Right ventricle myocardium inferior (tissue), 1 donor: ENCODE measurements around the gene EML5. TPM values are rescaled to one million over a fixed set of nuclear protein-coding genes. Genes with fewer than 3 reads are reported as not detected.
"Not testable (repeated sequence)": the region's sequence is repeated elsewhere in the genome, so short reads cannot be mapped to it uniquely, and the experiment has no call there.

Experiments
- ATAC-seq: fragments of 200-7000 bp; cut with Tn5 transposase; one replicate; pipeline ENCODE4 v1.9.1; 2020; ENCODE audit warnings: mild to moderate bottlenecking, moderate library complexity
- DNase-seq: peaks from one replicate; pipeline ENCODE4 v3.0.0; 2021; ENCODE audit errors: missing footprints
- intact Hi-C: fragments of 100-400 bp; cut with DNase I; formaldehyde crosslinking; loops from one replicate; pipeline ENCODE4 v1.11.0; 2022
- long read RNA-seq: library from polyadenylated mRNA; unstranded; transcript quantifications from one replicate; pipeline ENCODE4 v2.0.0, GENCODE V29; 2021
- total RNA-seq: library from RNA; stranded (reverse); fragmentation: NEBNext Ultra II Directional; extraction: Animal tissue kit (Norgen Biotek cat#: 25700); gene quantifications from one replicate; pipeline ENCODE4 v1.2.1, GENCODE V29; 2021
- donor health status: DM: no; HTN: yes; CAD: no; lungs with severe emphysema.

The EML5 gene
- total RNA-seq, result 0.27 TPM
- long read RNA-seq, result 0 reads

DNA sequence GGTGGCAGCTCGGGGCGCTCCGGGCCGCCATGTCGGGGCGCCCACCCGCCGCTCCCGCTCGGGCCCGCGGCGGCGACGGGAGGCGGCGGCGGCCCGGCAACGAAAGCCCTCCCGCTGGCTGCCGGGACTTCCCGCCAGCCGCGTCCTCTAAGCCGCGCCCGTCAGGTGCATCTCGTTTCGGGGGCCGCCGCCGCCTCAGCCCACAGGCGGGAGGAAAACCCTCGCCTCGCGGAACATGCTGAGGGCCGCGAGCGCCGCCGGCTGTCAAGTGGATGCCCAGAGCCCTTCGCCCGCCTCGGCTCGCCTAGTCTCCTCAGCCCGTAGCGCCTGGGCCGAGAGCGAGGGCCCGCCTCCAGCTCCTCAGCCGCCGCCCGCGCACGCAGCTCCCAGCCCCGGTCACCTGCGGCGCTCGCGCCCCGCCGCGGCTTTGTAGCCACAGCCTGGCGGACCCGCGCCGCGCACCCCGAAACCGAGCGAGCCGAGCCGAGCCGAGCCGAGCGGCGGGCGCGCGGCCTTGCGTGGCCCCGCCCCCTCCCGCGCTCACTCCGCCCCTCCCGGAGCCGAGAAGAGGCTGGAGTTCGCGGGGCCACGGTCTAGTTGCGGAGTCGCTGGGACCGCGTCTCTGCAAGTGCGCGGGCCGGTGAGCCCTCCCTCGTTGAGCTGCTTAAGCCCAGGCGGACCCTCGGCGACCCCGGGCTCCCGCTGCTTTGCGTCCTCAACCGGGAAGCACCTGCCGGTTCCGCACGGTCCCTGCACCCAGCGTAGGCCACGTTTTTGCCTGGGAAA lies at the start of gene EML5:
Gene EML5, minus strand, starts transcription at position 481 of the 786 bp plus-strand sequence. Its CDS starts 450 bp downstream, at position 31.
- DNase-seq (peak; percentile 92), ATAC-seq (peak; percentile 97)
- intact Hi-C loops, result no loop called here

DNA sequence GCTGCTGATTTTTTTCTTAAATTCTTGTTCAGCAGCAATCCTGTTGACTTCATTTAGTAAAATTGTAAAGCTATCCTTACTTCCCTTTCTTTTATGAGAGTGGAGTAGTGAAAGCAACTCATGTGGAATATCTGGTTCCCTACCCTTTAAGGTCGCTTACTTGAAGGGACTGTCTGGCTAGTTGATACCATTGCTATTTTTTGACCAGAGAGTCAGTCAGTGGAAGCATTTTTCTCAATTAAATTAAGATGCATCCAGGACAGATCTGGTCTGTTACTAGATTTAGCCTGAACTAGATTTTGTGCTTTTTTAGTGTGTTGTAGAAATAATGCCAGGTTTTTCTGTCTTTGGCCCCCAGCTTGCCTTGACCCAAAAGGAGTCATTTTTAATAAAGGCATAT lies 49.7 kb upstream of the EML5 start:
- no peak for ATAC-seq
- no peak for DNase-seq
- intact Hi-C loops, result no loop called here

DNA sequence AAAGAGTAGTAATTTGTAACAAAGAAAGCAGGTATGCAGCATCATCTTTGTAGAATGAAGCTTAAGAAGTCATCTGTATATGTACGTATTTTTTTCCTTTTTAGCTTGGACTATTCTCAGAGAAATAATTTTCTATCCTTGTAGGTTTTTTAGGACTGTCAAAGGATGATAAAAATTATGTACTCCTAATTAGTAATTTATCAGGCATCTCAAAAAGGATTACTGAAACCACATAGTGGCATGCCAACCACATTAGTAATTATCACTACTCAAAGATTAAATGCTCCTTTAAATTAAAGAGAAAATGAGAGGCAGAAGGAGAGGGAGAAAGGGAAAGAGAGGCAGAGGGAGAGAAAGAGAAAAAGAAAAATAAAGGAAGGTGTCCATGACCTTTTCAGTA lies 49.0 kb upstream of the EML5 start:
- intact Hi-C loops, result no loop called here
- ATAC-seq (no peak), DNase-seq (no peak)

DNA sequence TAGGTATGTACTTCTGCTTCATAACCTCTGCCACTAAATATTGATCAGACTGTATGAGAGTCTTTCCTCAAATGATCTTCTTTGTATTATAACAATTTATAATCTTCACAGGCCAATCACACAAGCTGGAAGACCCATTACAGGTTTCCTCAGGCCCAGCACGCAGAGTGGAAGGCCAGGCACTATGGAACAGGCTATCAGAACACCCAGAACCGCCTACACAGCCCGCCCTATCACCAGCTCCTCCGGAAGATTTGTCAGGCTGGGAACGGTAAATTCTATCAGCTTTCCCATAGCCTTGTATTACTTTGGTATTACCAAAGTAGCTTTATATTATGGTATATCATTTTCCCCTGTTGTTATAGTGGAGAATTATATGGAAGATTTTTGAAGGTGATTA lies 48.2 kb upstream of the EML5 start:
- no peak for DNase-seq
- ATAC-seq, result no peak
- intact Hi-C loops, result no loop called here

DNA sequence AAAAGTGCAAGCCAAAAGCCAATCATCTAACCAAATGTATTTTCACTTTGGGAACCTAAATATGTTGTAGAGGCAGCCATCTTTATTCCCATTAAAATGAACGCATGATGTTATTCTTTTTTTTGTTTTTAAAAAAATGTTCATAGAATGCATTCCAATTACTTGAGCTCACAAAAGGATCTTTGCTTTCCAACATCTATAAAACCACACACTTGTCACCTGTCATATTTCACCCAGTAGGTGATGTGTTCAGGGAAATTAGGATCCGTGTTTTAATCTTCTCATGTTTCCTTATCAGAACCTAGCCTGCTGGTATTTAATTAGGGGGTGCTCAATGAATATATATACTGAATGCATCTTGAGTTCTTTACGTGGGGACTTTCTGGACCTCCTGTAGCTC lies 45.3 kb upstream of the EML5 start:
- intact Hi-C loops, result no loop called here
- no peak for DNase-seq
- no peak for ATAC-seq

DNA sequence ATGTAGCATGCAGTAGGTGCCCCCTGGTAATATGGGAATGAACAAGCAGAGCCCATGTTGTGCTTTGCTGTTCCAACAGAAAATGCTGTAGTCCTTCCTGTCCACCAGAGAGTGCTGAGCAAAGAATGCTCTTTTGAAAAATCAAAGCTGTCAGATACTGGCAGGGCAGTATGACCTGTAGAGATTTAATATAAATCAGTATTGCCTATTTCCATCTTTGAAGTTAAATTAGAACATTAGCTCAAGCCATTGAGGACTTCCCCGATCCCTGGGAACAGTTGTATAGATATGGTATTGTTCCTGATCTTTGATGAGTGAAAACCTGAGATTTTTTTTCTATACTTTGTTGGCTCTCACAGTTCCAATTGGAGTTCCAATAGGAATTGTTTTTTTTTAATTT lies 44.7 kb upstream of the EML5 start:
- intact Hi-C loops, result no loop called here
- DNase-seq, result no peak
- ATAC-seq, result no peak

DNA sequence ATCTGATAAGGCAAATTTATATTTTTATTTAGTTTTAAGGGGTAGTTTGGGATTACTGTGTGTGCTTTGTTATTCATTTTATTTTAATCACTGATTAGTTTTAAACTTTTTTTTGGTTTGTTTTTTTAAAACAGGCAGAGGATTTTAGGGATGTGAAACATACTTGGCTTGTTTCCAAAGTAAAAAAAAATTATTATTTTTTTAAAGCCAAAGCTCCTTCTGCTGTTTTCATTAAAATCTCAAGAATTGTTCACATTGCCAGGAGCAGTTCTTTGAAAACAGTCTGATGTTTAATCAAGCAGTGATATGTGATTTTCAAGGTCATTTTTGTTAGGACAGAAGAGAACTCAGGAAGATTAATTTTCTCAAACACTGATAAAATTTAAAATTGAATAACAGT lies 42.9 kb upstream of the EML5 start:
- DNase-seq, result no peak
- ATAC-seq, result no peak
- intact Hi-C loops, result no loop called here

DNA sequence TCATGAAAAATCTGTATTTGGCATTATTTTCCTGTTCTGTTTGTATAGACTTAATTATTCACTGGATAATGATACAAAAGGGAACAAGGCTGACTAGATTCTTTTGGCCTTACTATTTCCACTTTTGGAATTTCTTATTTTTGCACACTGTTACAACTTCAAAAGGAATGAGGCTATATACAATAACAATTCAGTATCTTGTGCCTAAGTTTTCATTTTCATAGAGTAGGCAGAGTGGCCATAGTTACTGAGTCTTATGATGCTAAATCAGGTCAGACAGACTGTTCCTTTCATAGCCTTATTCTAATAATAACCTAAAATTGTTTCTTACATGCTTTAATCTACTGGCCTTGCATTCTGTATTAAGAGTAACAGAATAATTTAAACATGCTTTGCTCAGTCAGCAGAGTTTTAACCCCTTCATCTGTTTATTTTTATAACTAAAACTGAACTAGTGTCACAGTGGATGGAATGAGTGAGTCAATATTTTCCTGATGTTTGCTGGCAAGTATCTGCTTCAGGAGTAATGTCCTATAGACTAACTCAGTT lies 42.2 kb upstream of the EML5 start:
- intact Hi-C loops, result no loop called here
- ATAC-seq, result no peak
- DNase-seq, result no peak

DNA sequence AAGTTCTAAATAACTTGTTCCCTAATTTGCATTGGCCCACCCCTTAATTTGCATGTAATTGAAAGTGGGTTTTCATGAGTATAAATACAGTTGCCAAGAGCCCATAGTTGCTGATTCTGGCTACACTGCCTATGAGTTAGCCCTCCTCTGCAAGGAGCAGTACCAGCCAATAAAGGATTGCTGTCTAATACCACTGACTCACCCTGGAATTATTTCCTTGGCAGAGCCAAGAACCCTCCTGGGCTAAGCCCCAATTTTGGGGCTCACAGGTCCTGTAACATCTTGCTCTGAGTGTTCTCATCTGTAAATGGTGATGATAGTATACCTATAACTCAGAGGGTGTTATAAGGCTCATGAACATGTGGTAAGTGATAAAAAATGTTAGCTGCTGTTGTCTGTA lies 38.5 kb upstream of the EML5 start:
- ATAC-seq, result no peak
- no peak for DNase-seq
- intact Hi-C loops, result no loop called here

DNA sequence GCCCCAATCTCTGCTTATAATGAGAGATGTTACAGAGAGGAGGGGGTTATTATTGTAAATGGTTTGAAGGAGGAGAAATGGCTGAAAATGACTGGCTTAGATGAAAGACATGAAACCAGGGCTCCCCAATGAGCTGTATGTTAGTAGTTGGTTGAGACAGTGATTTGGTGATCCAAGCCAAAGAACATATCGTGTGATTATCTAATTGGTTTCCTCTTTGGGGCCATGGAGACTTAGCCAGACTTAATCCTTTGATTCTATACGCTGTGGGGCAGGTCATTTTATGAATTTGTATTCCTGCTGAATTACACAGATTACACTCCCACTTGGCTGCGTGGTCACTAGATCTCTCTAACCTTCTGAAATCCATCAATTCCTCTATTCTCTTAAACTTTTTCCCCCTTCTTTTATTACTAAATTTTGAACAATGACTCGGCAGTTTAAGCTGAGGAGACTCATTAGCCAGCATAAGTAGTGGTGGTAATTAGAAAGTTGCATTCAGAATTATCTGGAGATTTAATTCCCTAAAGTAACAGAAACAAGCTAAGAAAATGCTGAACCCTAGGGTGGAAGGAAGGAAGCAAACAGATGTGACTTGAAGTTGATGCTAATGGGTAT lies 37.0 kb upstream of the EML5 start:
- ATAC-seq (no peak), DNase-seq (no peak)
- intact Hi-C loops, result no loop called here

DNA sequence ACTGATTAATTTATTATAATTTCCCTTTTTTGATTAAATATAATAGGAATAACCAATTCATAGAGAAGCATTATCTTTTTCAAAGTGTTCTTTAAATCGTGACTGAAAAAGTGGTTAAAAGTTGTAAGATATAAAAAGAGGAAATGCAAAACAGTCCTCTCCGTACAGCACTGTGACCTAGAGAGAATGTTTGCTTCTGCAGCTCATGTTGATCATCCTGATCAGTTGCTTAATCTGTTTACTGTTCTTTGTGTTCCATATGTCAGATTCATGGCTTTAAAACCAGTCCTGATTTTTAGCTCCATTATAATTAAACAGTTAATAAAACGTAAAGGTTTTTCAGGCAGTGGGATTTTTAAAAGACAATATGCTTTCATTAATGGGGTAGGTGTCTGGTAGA lies 36.4 kb upstream of the EML5 start:
- ATAC-seq (no peak), DNase-seq (no peak)
- intact Hi-C loops, result no loop called here

DNA sequence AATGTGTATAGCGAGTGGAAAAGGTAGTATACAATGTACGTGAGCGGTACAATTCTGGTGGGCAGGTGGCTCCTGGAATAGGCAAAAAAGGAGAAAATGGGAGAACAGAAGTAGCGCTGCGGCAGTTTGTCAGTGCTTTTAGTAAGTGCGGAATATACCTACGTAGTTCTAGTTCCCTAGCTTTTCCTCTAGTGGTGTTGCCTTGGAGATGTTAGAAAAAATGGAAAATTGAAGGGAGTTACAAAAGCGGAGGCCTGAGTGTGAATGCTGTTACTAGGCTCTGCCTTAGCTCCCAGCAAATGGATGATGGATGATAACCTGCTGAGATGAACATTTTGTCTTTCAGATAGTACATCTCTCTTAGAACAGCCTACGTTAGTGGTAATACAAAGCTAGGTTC lies 32.8 kb upstream of the EML5 start:
- no peak for ATAC-seq
- intact Hi-C loops, result no loop called here
- DNase-seq, result no peak

DNA sequence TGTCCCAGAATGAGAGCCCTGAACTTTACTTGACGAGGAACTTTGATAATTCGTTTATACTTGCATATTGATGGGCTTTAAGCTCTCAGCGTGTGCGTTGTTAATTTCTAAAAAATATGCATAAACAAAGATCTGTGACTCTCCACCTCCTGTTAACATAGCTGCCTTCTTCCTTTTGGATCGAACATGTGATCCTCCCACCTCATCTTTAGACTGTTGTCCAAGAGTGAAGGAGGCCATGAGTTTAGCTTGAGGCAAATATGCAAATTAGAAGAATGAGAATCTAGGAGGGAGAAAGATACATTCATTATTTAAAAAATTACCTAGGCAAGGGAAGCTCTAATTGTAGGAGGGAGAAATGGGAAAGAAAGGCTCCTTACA lies 32.3 kb upstream of the EML5 start:
- ATAC-seq (no peak), DNase-seq (no peak)
- intact Hi-C loops, result no loop called here

DNA sequence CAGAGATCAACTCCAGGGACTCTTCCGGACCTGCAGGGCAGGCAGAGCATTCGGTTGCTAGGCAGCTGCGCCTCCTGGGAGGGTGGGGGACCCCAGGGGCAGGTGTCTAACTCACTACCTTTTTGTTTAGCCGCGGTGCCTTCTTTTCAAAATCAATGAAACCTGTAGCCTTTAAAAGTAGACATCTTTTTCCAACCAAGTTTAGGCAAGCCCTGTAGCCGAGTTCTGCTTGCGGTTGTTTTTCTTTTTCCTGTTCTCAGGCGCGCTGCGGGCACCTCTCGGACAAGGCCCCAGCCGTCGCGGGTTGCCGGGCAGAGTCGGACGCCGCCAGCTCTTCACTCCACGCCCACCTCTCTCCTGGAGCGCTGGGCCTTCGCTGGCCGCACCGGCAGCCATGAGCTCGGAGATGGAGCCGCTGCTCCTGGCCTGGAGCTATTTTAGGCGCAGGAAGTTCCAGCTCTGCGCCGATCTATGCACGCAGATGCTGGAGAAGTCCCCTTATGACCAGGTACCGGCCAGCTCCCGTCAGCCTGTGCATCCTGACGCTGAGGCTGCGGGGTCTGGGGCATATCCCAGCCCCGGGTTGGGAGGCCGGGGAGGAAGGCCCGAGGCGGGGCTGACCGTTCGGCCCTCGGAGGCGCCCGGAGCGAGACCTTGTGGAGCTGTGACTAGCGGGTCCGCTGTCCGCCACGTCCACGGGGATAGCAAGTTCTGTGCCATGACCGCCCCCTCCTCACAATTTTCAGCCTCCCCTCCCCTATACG lies 31.7 kb upstream of the EML5 start, which contains the start of gene TTC8:
Gene TTC8, plus strand, starts transcription at position 338 of the 764 bp plus-strand sequence. Its CDS starts 57 bp downstream, at position 395.
- intact Hi-C loops, result no loop called here
- DNase-seq, result peak; percentile 94

DNA sequence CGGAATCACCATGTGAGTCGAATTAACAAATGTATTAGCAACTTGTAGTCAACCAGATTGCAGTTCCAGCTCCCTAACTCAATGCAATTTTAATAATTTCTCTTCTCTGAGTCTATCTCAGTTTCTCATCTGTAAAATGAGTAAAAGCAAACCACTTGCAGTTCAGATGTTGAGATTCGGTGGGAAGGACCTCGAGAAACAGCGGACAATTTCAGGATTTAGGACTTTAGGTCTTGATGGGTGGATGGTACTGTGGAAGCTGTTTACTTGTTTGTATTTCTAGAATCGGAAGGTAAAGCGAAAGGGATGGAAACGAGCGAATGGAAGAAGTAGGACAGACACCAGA lies 31.2 kb upstream of the EML5 start:
- DNase-seq, result no peak
- intact Hi-C loops, result no loop called here
- ATAC-seq, result no peak

More for the DNA sequence above, 31.7 kb upstream of the EML5 start, which contains the start of gene TTC8:
- peak; percentile 100 for ATAC-seq

DNA sequence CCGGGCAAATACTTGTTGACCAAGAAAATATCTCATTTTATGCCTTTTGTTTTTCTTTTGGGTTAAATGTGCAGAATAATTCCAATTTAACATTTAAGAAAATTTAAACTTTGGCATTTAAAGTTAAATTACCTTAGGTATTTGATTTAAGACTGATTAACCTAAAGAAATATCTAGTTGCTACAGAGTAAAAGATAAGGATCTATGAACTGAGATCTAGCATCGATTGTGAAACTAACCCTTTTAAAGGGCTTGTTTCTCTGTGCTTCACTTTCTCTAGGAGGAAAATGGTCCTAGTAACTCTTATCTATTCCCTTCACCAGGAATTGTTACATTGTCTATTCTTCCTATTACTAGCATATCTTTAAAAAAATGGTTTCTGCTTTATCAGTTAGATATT lies 29.1 kb upstream of the EML5 start:
- ATAC-seq (no peak), DNase-seq (no peak)
- intact Hi-C loops, result no loop called here

DNA sequence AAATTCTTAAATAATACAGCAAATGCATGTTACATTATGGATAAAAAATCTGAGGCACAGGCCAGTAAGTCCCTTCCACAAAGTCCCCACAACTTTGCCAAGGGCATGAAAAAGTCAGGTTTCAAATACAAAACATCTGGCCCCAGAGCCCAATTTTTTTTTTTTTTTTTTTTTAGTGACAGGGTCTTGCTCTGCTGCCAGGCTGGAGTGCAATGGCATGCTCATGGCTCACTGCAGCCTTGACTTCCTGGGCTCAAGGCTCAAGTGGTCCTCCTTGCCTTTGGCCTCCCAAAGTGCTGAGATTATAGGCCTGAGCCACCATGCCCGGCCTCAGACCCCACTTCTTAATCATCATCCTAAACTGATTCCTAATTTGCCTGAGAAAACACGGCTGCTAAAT lies 28.6 kb upstream of the EML5 start:
- DNase-seq, result no peak
- ATAC-seq, result no peak
- intact Hi-C loops, result no loop called here

DNA sequence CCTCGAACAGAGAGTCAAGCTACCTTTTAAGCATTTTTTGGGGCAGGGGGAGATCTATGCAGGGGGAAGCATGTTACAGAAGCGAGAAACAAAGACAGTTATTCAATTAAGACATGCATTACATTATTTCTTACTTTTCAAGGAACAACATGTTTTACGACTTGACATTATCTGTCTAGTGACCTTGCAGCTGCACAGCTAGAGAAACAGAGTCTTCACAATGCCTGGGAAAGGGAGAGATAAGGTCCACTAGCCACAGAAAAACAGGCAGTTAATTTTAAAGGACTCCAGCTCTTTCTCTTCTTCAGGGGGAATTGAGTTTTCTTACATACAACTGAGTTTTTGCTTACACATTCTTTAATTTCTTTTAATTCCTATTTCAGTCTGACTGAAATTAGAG lies 26.9 kb upstream of the EML5 start:
- intact Hi-C loops, ATAC-seq, DNase-seq: not testable (repeated sequence)

DNA sequence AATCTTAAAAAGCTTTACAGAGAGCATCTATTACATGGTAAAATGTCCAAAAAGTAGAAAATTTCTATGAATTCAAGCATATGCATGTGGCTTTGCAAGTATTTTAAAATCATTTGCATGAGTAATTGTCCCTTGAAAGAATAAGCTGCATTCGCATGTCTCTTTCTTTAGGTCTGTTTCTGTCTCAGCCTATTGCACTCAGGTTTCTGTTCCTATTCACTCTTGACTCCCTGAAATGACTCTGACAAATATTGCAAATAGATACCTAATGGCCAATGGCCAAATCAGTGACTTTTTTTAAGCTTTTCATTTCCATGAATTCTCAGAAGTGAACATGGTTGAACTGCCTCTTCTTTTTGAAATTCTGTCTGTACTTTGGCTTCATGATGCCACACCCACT lies 25.3 kb upstream of the EML5 start:
- ATAC-seq (no peak), DNase-seq (no peak)
- intact Hi-C loops, result no loop called here

DNA sequence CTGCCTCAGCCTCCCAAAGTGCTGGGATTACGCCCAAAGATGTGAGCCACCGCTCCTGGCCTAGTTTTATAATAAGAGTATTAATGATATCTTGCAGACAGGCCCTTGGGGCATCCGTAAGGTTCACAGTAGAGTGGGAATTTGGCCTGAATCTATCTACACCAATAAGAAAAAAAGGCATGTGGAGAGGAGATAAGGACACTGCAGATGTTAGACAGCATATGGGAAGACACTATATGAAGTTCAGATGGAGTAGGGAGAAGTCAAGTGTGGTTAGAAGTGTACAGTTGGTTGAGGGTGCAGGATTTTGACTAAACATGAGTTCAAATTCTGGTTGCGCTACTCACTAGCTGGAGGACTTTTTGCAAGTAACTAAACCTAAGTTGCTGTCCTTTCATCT lies 23.2 kb upstream of the EML5 start:
- no peak for DNase-seq
- no peak for ATAC-seq
- intact Hi-C loops, result no loop called here
